CD4-positive, alpha-beta T cell treated with Interferon gamma for 1 hour (primary cell): ENCODE results near the gene TBX3.

ENCODE experiments used
- DNase-seq: peaks from one replicate; pipeline ENCODE4 v3.0.0-alpha.2; 2020

Gene TBX3

GRCh38 chr12:114695305-114695592 lies 11.3 kb upstream of the TBX3 start:
- DNase-seq = no peak

GRCh38 chr12:114694436-114695304 lies 10.7 kb upstream of the TBX3 start:
- DNase-seq = no peak

- DNase-seq = no peak
These were observed 9.6 kb upstream of the TBX3 start for GRCh38 chr12:114693532-114693931.

GRCh38 chr12:114693059-114693531 lies 9.1 kb upstream of the TBX3 start:
- DNase-seq = no peak

DNA sequence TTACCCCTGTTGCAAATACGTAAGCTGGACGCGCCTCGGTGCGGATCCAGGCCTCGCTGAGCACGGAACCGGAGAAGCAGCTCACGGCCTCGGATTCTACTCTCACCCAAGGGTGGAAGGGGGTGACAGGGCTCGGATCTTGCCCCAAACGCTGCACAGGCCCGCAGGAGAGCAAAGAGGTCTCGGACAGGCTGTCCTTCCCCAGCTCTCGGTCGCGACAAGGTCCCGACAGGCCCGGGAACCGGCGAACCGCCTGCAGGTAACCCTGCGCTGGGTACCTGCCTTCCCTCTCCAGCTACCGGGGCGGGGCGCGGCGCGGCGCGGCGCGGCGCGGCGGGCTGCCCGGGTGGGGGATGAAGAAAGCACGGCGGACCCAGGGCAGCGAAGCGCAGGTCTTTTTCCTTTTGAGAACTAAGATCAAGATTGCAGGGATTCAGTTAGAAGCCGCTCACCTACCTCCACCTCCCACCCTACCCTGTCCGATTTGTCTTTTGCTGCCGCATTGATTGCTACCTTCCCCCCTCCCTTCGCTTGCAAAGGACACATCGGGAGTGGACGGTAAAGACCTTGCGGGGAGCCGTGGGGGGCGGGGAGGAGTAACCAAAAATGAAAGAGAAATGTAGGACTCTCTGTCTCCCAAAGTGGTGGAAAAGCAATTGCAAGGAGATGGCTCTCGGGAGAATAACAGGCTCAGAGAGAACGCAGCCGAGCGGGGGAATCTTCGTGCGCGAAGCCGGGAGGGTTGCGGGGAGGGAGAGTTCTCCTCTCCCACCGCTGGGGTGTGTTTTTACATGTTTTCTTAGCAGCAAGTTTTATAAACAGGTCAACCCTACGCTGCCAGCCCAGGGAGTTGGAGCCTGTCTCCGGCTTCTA lies 8.4 kb upstream of the TBX3 start:
- DNase-seq = no peak

DNA sequence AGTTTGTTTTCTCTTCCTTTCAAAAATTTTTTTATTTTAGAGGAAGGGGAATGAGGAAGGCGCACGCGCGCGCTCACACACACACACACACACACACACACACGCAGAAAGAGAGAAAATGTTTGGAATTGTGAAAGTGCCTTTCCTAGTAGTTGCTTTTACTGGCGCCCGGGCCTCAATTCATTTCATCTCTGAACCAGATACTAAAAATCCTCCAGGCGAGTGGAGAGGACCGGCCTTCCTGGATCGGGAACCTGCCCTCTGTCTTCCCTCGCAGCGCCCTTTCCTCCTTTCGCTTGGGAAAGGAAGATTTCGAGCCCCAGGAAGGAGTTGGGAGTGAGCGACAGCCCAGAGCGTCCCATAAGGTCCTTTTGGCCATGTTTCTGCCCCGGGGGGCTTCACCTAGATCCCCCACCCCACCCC lies 7.8 kb upstream of the TBX3 start:
- DNase-seq = no peak

GRCh38 chr12:114691196-114691595 lies 7.2 kb upstream of the TBX3 start:
- no peak for DNase-seq

DNA sequence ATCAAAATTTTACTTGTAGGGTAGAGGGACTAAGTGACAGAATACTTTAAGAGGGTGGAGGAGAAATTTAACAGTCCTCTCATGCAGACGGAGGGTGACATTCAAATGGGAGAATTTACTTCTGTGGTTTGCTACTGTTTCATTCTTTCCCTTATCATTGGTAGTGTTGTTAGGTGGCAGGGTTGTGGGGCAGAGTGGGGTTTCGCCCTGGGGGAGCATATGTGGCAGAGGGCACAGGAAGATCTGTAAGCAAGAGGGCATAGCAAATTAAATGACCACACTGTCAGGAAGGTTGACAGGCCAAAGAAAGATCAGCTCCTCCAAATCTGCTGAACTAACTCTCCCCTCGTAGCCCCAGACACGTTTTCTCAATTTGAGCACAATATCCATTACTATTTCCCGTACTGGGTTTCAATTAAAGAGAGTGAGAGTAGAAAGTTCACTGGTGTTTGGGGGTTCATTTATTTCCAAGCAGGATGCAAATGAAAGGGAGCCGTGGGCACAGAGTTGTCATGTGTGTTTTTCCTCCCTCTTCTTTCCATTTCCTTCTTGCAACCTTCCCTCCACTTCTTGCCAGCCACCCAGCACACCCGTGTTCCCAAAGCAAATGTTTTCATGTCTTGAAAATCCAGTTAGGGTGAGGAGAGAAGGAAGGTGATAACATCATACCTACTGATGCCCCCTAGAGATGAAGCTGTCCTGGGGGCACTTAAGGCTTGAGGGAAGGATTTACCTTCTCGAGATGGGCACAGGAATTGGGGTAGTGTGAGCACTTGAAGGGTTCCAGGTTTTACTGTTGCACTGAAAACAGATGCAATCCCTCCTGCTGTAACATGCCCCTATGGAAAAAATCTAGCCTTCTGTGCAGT lies 6.5 kb upstream of the TBX3 start:
- DNase-seq = no peak

DNA sequence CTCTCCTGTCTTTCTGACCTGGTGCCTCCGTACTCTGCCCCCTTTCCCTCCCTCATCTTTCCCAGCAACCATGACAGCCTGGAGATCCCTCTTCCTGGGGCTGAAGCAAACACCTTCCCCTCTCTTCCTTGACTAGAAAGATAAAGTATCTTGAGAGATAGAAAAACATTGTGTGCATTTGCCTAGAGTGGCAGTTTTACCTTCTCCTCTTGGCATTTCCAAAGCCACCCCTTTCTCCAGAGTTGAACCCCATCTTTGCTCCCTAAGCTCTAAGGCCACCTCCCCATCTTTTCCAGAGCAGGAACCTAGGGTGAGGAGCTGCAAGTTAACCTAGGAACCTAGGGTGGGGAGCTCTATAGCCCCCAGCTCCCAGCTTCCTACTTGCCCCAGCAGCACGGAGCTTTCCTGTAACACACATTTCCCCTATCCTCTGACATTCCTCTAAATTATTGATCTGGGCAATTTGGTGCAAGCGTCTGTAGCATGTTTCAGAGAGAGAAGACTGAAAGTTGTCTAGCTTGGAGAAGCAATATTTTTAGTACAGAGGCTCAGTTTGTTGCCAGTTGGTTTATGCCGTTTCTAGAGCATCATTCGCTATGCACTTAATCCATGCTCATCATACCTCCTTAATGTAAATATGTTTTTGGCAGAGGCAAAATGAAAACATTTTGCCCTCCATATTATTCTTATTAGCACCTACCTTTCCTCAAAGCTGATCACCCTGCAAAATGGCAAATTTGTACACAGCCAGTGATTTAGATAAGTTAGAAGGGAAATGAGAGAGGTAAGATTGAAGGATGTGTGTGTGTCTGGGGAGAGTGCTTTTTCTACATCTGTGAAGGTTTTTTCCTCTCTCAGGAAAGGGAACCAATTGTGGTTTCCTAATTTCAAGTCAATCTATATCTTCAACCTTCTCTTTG lies 5.4 kb upstream of the TBX3 start:
- DNase-seq = no peak

GRCh38 chr12:114688256-114688845 lies 4.4 kb upstream of the TBX3 start:
- DNase-seq = no peak

DNA sequence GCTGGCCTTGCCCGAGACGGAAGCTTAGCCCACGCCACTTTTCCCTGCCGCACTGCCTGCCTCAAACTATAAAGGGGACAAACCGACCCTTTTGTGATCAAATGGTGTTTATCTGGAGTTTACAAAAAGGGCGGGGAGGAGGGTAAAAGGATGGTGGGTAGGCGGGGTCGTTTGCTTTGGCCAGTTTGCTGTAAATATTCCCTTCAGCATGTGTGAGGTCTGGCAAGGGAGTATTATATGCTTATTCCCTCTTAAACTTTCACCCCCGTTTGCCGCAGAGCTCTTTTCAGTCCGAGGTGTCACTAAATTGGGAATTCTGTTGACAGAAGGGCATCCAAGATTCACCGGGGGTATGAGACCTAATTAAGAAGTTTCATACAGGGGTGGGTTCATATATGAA lies 3.8 kb upstream of the TBX3 start:
- DNase-seq = no peak

DNA sequence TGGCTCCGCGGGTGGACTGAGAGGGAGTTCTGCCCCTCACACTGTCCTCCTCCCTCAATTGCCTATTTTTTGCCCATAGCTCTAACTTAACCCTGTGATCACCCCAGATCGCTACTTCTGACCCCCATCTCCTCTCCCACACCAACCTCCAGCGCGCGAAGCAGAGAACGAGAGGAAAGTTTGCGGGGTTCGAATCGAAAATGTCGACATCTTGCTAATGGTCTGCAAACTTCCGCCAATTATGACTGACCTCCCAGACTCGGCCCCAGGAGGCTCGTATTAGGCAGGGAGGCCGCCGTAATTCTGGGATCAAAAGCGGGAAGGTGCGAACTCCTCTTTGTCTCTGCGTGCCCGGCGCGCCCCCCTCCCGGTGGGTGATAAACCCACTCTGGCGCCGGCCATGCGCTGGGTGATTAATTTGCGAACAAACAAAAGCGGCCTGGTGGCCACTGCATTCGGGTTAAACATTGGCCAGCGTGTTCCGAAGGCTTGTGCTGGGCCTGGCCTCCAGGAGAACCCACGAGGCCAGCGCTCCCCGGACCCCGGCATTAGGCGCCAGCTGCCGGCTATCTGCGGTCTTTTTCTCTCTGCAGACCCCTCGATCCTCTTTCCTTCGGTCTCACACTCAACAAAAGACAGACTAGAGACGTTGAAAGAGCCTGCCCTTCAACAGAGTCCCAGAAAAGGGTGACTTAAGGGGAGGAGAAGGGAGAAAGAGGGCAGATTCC lies 3.0 kb upstream of the TBX3 start:
- no peak for DNase-seq

GRCh38 chr12:114686426-114686772 lies 2.4 kb upstream of the TBX3 start:
- DNase-seq = no peak

- DNase-seq = no peak
These were observed 1.9 kb upstream of the TBX3 start for GRCh38 chr12:114685869-114686268.

- no peak for DNase-seq
These were observed 1.4 kb upstream of the TBX3 start for GRCh38 chr12:114685320-114685781.

DNA sequence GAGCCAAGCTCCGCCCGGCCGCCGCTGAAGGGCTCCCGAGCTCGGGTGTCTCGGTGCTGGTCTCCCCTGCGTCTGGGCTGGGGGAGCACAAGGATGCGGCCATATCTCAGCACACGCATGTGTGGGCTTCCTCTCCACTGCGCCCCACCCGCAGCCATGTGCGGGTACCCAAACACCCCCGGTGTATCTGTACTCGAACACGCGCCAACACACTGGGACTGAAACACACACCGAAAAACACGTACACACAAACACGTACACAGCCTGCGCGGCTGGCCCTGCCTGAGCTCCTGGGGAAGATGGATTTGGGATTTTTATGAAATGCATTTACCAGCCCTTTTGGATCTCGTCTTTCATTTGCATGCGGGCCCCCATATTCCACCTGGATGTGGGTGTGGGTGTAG lies 897 bp upstream of the TBX3 start:
- no peak for DNase-seq

GRCh38 chr12:114683709-114684097 lies 272 bp downstream of the TBX3 start:
- DNase-seq = no peak

GRCh38 chr12:114682785-114683708 lies 928 bp downstream of the TBX3 start:
- DNase-seq = no peak

GRCh38 chr12:114682106-114682784 lies 1.7 kb downstream of the TBX3 start:
- DNase-seq = no peak
